OCI-LY1 (cell line): Measurements from ENCODE around the gene SSRP1.

ENCODE experiments used
- EZH2 ChIP-seq: fragments of 200-600 bp; sonication (generic), shearing (Covaris generic); IDR thresholded peaks from 2 replicates; pipeline ENCODE4 v1.8.0; 2017; ENCODE audit warnings: borderline replicate concordance, mixed run types, mild to moderate bottlenecking, antibody characterized with exemption, low read length, moderate library complexity, mixed read lengths
- TF ChIP-seq, protein P1 (sequence below): fragments of 200-600 bp; sonication (generic), shearing (Covaris generic); IDR thresholded peaks from 2 replicates; pipeline ENCODE4 v1.5.1; 2017; ENCODE audit warnings: mild to moderate bottlenecking, antibody characterized with exemption, low read length, moderate library complexity, mixed read lengths

DNA sequence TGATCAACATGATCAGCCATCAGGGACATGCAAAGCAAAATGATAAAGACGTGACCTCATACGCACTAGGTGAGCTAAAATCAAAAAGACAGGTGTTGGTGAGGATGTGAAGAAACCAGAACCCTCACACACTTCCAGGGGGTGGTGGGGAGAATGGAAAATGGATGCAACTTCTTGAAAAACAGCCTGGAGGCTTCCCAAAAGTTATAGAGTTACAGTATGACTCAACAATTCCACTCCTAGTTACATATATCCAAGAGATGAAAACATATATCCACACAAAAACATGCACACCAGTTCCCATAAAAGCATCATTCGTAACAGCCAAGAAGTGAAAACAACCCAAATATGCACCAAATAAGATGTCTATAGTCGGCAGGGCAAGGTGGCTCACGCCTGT lies 56.6 kb downstream of the SSRP1 start:
- TF ChIP-seq, protein P1, sequence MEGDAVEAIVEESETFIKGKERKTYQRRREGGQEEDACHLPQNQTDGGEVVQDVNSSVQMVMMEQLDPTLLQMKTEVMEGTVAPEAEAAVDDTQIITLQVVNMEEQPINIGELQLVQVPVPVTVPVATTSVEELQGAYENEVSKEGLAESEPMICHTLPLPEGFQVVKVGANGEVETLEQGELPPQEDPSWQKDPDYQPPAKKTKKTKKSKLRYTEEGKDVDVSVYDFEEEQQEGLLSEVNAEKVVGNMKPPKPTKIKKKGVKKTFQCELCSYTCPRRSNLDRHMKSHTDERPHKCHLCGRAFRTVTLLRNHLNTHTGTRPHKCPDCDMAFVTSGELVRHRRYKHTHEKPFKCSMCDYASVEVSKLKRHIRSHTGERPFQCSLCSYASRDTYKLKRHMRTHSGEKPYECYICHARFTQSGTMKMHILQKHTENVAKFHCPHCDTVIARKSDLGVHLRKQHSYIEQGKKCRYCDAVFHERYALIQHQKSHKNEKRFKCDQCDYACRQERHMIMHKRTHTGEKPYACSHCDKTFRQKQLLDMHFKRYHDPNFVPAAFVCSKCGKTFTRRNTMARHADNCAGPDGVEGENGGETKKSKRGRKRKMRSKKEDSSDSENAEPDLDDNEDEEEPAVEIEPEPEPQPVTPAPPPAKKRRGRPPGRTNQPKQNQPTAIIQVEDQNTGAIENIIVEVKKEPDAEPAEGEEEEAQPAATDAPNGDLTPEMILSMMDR = no peak
- TF ChIP-seq EZH2 = no peak
